H1 (cell line): ENCODE data around the gene SNX27. TPM values are rescaled to one million over a fixed set of nuclear protein-coding genes. Genes with fewer than 3 reads are reported as not detected.

Experiments
- CTCF ChIA-PET: fragments of 300-600 bp; sonication (Branson Sonifier 250); formaldehyde crosslinking; loops from one replicate; lab custom pipeline; 2021; ENCODE audit not compliant: partially characterized antibody; lab: Charles Lee
- POLR2A ChIA-PET: fragments of 300-600 bp; sonication (Branson Sonifier 250); formaldehyde crosslinking; loops from one replicate; lab custom pipeline; 2021; ENCODE audit warnings: inconsistent platforms; ENCODE audit not compliant: partially characterized antibody; lab: Charles Lee
- DNase-seq, 2 experiments: peaks; one replicate each; pipeline versions ENCODE4 v3.0.0 to v3.0.0-alpha.2; 2010 to 2022; ENCODE audit warnings: low spot score in 2 of 2, low read depth in 1 of 2, mixed read lengths in 1 of 2
- FAIRE-seq: peaks from 2 replicates; lab custom pipeline; 2011; peaks lifted over from hg19 to GRCh38; lab: Jason Lieb, UNC
- H2AFZ ChIP-seq: 2 replicates; pipeline ENCODE4 v1.8.1; 2012; ENCODE audit warnings: low read length, inconsistent platforms
- H2AK5ac ChIP-seq: 2 replicates; pipeline ENCODE4 v1.6.1; 2013; ENCODE audit warnings: low read depth, low read length
- H2BK120ac ChIP-seq: replicated peaks from 2 replicates; pipeline ENCODE3; 2013; ENCODE audit warnings: low read depth, low read length, inconsistent platforms
- H2BK12ac ChIP-seq: 2 replicates; pipeline ENCODE4 v1.6.1; 2013; ENCODE audit warnings: low read depth, low read length
- H2BK15ac ChIP-seq: 2 replicates; pipeline ENCODE4 v1.6.1; 2013; ENCODE audit warnings: low read length
- H2BK20ac ChIP-seq: 2 replicates; pipeline ENCODE4 v1.6.1; 2013; ENCODE audit warnings: low read length
- H2BK5ac ChIP-seq: 2 replicates; pipeline ENCODE4 v1.6.1; 2013; ENCODE audit warnings: low read depth, low read length
- H3K14ac ChIP-seq: 2 replicates; pipeline ENCODE4 v1.6.1; 2013; ENCODE audit warnings: inconsistent platforms; ENCODE audit not compliant: insufficient read length
- H3K18ac ChIP-seq: 2 replicates; pipeline ENCODE4 v1.6.1; 2013; ENCODE audit warnings: low read length; ENCODE audit errors: extremely low read depth
- H3K23ac ChIP-seq: 2 replicates; pipeline ENCODE4 v1.6.1; 2013; ENCODE audit warnings: inconsistent platforms; ENCODE audit not compliant: insufficient read length
- H3K23me2 ChIP-seq: 2 replicates; pipeline ENCODE4 v1.6.1; 2013; ENCODE audit warnings: low read depth, low read length
- H3K27ac ChIP-seq: 2 replicates; pipeline ENCODE4 v1.6.1; 2011; ENCODE audit warnings: low read depth, low read length, inconsistent platforms
- H3K27me3 ChIP-seq, 4 experiments: replicated peaks in 1 of 4; 1 replicate in 1 of 4; 2 replicates in 3 of 4; pipeline versions ENCODE4 v1.6.1 to v1.8.1; 2011 to 2013; ENCODE audit warnings: low read length in 3 of 4, mild to moderate bottlenecking in 3 of 4, inconsistent platforms in 2 of 4, mixed read lengths in 2 of 4, moderate library complexity in 1 of 4; ENCODE audit not compliant: control insufficient read depth in 3 of 4, insufficient read depth in 3 of 4; ENCODE audit errors: extremely low read depth in 1 of 4
- H3K36me3 ChIP-seq, 4 experiments: 2 replicates each; pipeline versions ENCODE4 v1.6.1 to v1.8.1; 2011 to 2013; ENCODE audit warnings: mild to moderate bottlenecking in 4 of 4, low read length in 3 of 4, moderate library complexity in 2 of 4, control low read depth in 1 of 4, inconsistent platforms in 1 of 4; ENCODE audit not compliant: insufficient read depth in 4 of 4, control insufficient read depth in 2 of 4
- H3K4ac ChIP-seq: replicated peaks from 2 replicates; pipeline ENCODE3; 2013; ENCODE audit warnings: low read length, low read depth, mixed read lengths, inconsistent platforms; ENCODE audit not compliant: insufficient read length
- H3K4me1 ChIP-seq, 4 experiments: replicated peaks in 1 of 4; 1 replicate in 1 of 4; 2 replicates in 3 of 4; pipeline versions ENCODE4 v1.6.1 to v1.8.1; 2011 to 2013; ENCODE audit warnings: low read length in 3 of 4, inconsistent platforms in 2 of 4, mixed read lengths in 1 of 4; ENCODE audit not compliant: insufficient read depth in 4 of 4, control insufficient read depth in 3 of 4
- H3K4me2 ChIP-seq, 2 experiments: 2 replicates each; pipeline versions ENCODE4 v1.6.1 to v1.8.1; 2011 to 2013; ENCODE audit warnings: low read depth in 2 of 2, low read length in 2 of 2, control low read depth in 1 of 2, inconsistent platforms in 1 of 2, mild to moderate bottlenecking in 1 of 2; ENCODE audit not compliant: insufficient read depth in 1 of 2
- H3K4me3 ChIP-seq, 4 experiments: fragments of 200-600, 300-600 bp in 1 of 4; sonication (generic), shearing (Covaris generic), sonication (Bioruptor Twin) in 1 of 4; 2 replicates each; pipeline versions ENCODE4 v1.5.1 to v1.8.1; 2011 to 2016; ENCODE audit warnings: low read length in 4 of 4, low read depth in 3 of 4, control low read depth in 2 of 4, inconsistent platforms in 2 of 4, mild to moderate bottlenecking in 2 of 4, mixed read lengths in 1 of 4, moderate library complexity in 1 of 4; ENCODE audit not compliant: insufficient read depth in 2 of 4; ENCODE audit errors: extremely low read depth in 1 of 4
- H3K56ac ChIP-seq: replicated peaks from 2 replicates; pipeline ENCODE3; 2013; ENCODE audit warnings: low read depth, mild to moderate bottlenecking, mixed read lengths, low read length, inconsistent platforms; ENCODE audit not compliant: insufficient read length
- H3K79me1 ChIP-seq: 2 replicates; pipeline ENCODE4 v1.6.1; 2013; ENCODE audit warnings: low read depth, low read length, control low read depth
- H3K79me2 ChIP-seq, 2 experiments: 2 replicates each; pipeline versions ENCODE4 v1.6.1 to v1.8.1; 2012 to 2013; ENCODE audit warnings: low read length in 2 of 2, mild to moderate bottlenecking in 2 of 2, inconsistent platforms in 1 of 2; ENCODE audit not compliant: insufficient read depth in 2 of 2, control insufficient read depth in 1 of 2
- H3K9ac ChIP-seq, 4 experiments: replicated peaks in 1 of 4; 1 replicate in 1 of 4; 2 replicates in 3 of 4; pipeline versions ENCODE4 v1.6.1 to v1.8.1; 2011 to 2013; ENCODE audit warnings: low read depth in 3 of 4, low read length in 3 of 4, control low read depth in 2 of 4, mild to moderate bottlenecking in 2 of 4, moderate library complexity in 2 of 4, inconsistent platforms in 1 of 4; ENCODE audit errors: extremely low read depth in 1 of 4
- H3K9me3 ChIP-seq, 2 experiments: 2 replicates each; pipeline versions ENCODE4 v1.6.1 to v1.8.1; 2012 to 2013; ENCODE audit warnings: mild to moderate bottlenecking in 2 of 2, moderate library complexity in 2 of 2, control low read depth in 1 of 2, inconsistent platforms in 1 of 2, low read depth in 1 of 2, low read length in 1 of 2, mixed read lengths in 1 of 2; ENCODE audit not compliant: insufficient read depth in 2 of 2
- H4K20me1 ChIP-seq, 2 experiments: replicated peaks in 1 of 2; 2 replicates each; pipeline versions ENCODE3 to v1.8.1; 2011 to 2013; ENCODE audit warnings: inconsistent platforms in 2 of 2, low read length in 2 of 2, mild to moderate bottlenecking in 1 of 2; ENCODE audit not compliant: insufficient read depth in 2 of 2, control insufficient read depth in 1 of 2
- H4K5ac ChIP-seq: 2 replicates; pipeline ENCODE4 v1.6.1; 2013; ENCODE audit warnings: low read length, low read depth, mixed read lengths, inconsistent platforms; ENCODE audit not compliant: insufficient read length
- H4K8ac ChIP-seq: 2 replicates; pipeline ENCODE4 v1.8.0; 2013; ENCODE audit warnings: mild to moderate bottlenecking, moderate library complexity, low read length, inconsistent platforms; ENCODE audit not compliant: insufficient read depth; ENCODE audit errors: extremely low read depth
- H4K91ac ChIP-seq: replicated peaks from 2 replicates; pipeline ENCODE3; 2013; ENCODE audit warnings: low read length, mixed read lengths, inconsistent platforms; ENCODE audit not compliant: insufficient read length
- BRCA1 ChIP-seq: IDR thresholded peaks from 2 replicates; pipeline ENCODE4 v1.6.1; 2012; ENCODE audit warnings: low read depth, low read length, improper control_type of control experiment
- CBX5 ChIP-seq: fragments of 300-800, 300-1000 bp; sonication (generic); IDR thresholded peaks from 2 replicates; pipeline ENCODE4 v1.7.1; 2016; ENCODE audit warnings: antibody characterized with exemption, low read length, low read depth
- CBX8 ChIP-seq: fragments of 300-800, 300-1000 bp; sonication (generic); IDR thresholded peaks from 2 replicates; pipeline ENCODE4 v1.7.1; 2016; ENCODE audit warnings: low read depth, low read length, borderline replicate concordance
- CHD1 ChIP-seq: IDR thresholded peaks from 2 replicates; pipeline ENCODE4 v1.6.1; 2012; ENCODE audit warnings: low read depth, low read length, improper control_type of control experiment
- FOSL1 ChIP-seq: IDR thresholded peaks from 2 replicates; pipeline ENCODE4 v1.6.1; 2011; ENCODE audit warnings: mild to moderate bottlenecking, low read depth, low read length, moderate library complexity; ENCODE audit not compliant: insufficient read depth
- HDAC2 ChIP-seq, 2 experiments: fragments of 300-600 bp in 1 of 2; sonication (generic) in 1 of 2; IDR thresholded peaks; 2 replicates each; pipeline ENCODE4 v1.6.1; 2011 to 2012; ENCODE audit warnings: low read depth in 2 of 2, low read length in 2 of 2, mild to moderate bottlenecking in 2 of 2, moderate library complexity in 2 of 2, borderline replicate concordance in 1 of 2, inconsistent platforms in 1 of 2
- NRF1 ChIP-seq: IDR thresholded peaks from 2 replicates; pipeline ENCODE4 v1.6.1; 2011; ENCODE audit warnings: mild to moderate bottlenecking, low read depth, low read length, improper control_type of control experiment
- PHF8 ChIP-seq: fragments of 200-600 bp; sonication (generic); conservative IDR thresholded peaks from 2 replicates; pipeline ENCODE4 v1.7.1; 2012; ENCODE audit warnings: low read depth, mild to moderate bottlenecking, inconsistent platforms, low read length, moderate library complexity
- RBBP5 ChIP-seq: IDR thresholded peaks from 2 replicates; pipeline ENCODE4 v1.7.1; 2012; ENCODE audit warnings: low read depth, mild to moderate bottlenecking, inconsistent platforms, low read length, moderate library complexity, borderline replicate concordance
- SP1 ChIP-seq: IDR thresholded peaks from 2 replicates; pipeline ENCODE4 v1.6.1; 2011; ENCODE audit warnings: low read depth, low read length
- SP4 ChIP-seq: IDR thresholded peaks from 2 replicates; pipeline ENCODE4 v1.6.1; 2012; ENCODE audit warnings: low read length, inconsistent platforms
- WGBS, 2 experiments: shearing (Covaris generic) in 1 of 2; methylation state at CpG; one replicate each; pipeline versions ENCODE4 v1.1.6 to v1.1.7; 2013 to 2015; ENCODE audit warnings: low lambda C conversion rate in 2 of 2, mixed read lengths in 2 of 2, inconsistent platforms in 1 of 2, low coverage in 1 of 2, missing lambda C conversion rate in 1 of 2; ENCODE audit not compliant: insufficient replicate concordance in 2 of 2, insufficient coverage in 1 of 2, insufficient read length in 1 of 2; ENCODE audit errors: extremely low coverage in 1 of 2, missing lambda C conversion rate in 1 of 2; 5-methylcytosine and 5-hydroxymethylcytosine counted together
- polyA plus RNA-seq, 7 experiments: library from polyadenylated mRNA; depleted of rRNA in 3 of 7; stranded (reverse) in 5 of 7; unstranded in 2 of 7; fragments of >200 nt in 5 of 7; fragments of 200-250 nt in 2 of 7; gene quantifications; 1 replicate in 5 of 7; 2 replicates in 1 of 7; 4 replicates in 1 of 7; pipeline versions ENCODE4 v1.2.1 to v1.2.3, GENCODE V29; 2011 to 2013; ENCODE audit warnings: missing spikeins in 2 of 7, mixed read lengths in 2 of 7
- total RNA-seq: library from RNA; stranded (reverse); fragmentation: NEBNext Ultra II Directional; extraction: Animal tissue kit (Norgen Biotek cat#: 25700); gene quantifications from 2 replicates; pipeline ENCODE4 v1.2.1, GENCODE V29; 2021
- TF ChIP-seq, protein P1 (sequence below): IDR thresholded peaks from 2 replicates; pipeline ENCODE4 v1.6.1; 2012; ENCODE audit warnings: inconsistent platforms

SNX27 gene
- total and polyA plus RNA-seq, 2 of the 8 experiments (the other 6 are each of a cell fraction or from before 2014, with no cell fraction given) = 23.4 to 65.4 TPM

DNA sequence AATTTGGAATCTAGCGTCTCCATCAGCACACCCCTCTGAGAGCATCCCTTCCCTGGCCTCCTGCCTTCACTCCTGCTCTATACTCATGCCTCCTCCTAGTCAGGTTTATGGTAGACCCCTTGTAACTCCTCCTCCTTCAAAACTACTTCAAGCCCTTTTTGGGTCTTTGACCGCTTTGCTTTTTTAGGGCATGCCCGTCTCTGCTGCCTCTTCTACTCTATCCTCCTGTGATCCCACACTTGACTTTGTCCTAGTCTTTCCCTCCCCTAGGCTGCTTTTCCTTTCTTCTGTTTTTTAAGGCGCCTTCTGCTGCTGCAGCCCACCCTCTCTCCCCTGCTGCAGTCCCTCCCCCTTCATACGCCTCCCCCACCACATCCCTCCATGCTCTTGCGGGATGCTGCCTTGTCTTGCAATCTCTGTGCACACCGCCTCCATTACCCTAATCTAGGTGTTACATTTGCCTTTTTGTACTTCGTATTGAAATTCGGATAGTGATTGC is 1.5 kb downstream of the SNX27 start:
- Histone ChIP-seq H3K14ac (no peak overlapping the region), H3K27ac (peak overlapping the region; percentile 26; the same call in 1 of the 2 replicates), H3K9ac (peak overlapping the region in 3 of 4 experiments; percentile 39 to 83 (median 83); a peak in 4 of 7 replicates), H2AK5ac (no peak overlapping the region; the same call in 1 of the 2 replicates), H3K4ac (no peak overlapping the region), H4K5ac (no peak overlapping the region), H2BK15ac (peak overlapping the region; percentile 65; the same call in 1 of the 2 replicates), H3K23me2 (peaks cover 13% of the 10 kb centered on the region), H3K36me3 (peaks cover 0 to 3% (median 0%) of the 10 kb centered on the region in 4 experiments; a peak in 3 of 8 replicates), H2AFZ (no peak overlapping the region), H3K27me3 (no peaks in the 10 kb centered on the region), H3K4me2 (peak overlapping the region; percentile 93 to 100), H2BK20ac (no peak overlapping the region), H4K91ac (no peak overlapping the region), H3K79me2 (peaks cover 0 to 56% of the 10 kb centered on the region in 2 experiments; a peak in 3 of 4 replicates), H3K18ac (peak overlapping the region; percentile 78; the same call in 1 of the 2 replicates), H2BK120ac (no peak overlapping the region), H3K79me1 (no peaks in the 10 kb centered on the region), H3K9me3 (no peaks in the 10 kb centered on the region), H3K23ac (no peak overlapping the region), H3K4me3 (peak overlapping the region; percentile 79 to 96 (median 88)), H3K4me1 (peaks cover 0 to 5% (median 1%) of the 10 kb centered on the region in 4 experiments; a peak in 1 of 7 replicates), H2BK5ac (no peak overlapping the region), H4K8ac (no peak overlapping the region), H2BK12ac (0 out of 2 replicates have a peak overlapping the region, but pooled peaks have one; percentile 43), H3K56ac (no peak overlapping the region), H4K20me1 (peaks cover 0 to 1% of the 10 kb centered on the region in 2 experiments)
- CTCF ChIA-PET = no interaction called here
- WGBS, 2 experiments = 4% methylated on average over 8 of the region's 9 CpGs; no CpG with 5 or more reads in 1 of the 2 experiments
- POLR2A ChIA-PET = no interaction called here
- peak in 1 of 2 experiments; percentile 53 for DNase-seq
- TF ChIP-seq BRCA1 = no peak
- TF ChIP-seq RBBP5 = no peak
- TF ChIP-seq, protein P1, sequence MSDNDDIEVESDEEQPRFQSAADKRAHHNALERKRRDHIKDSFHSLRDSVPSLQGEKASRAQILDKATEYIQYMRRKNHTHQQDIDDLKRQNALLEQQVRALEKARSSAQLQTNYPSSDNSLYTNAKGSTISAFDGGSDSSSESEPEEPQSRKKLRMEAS = no peak
- no peak for TF ChIP-seq SP1
- no peak for TF ChIP-seq FOSL1
- TF ChIP-seq NRF1 = no peak
- no peak for TF ChIP-seq CBX8
- TF ChIP-seq SP4 = no peak
- no peak for TF ChIP-seq PHF8
- no peak for TF ChIP-seq HDAC2 (IDR thresholded peaks at IDR 0.05; ENCODE audit: borderline replicate concordance in 1 of 2, low read depth in 2 of 2, low read length in 2 of 2)
- TF ChIP-seq CHD1 = no peak
- TF ChIP-seq CBX5 = no peak
- FAIRE-seq = no peak
